Cortex of kidney (tissue), 1 donor: ENCODE data around the gene NOL7.

Source experiments
- DNase-seq: peaks from one replicate; lab custom pipeline; 2025; lab: John Stamatoyannopoulos, UW

Gene NOL7

DNA sequence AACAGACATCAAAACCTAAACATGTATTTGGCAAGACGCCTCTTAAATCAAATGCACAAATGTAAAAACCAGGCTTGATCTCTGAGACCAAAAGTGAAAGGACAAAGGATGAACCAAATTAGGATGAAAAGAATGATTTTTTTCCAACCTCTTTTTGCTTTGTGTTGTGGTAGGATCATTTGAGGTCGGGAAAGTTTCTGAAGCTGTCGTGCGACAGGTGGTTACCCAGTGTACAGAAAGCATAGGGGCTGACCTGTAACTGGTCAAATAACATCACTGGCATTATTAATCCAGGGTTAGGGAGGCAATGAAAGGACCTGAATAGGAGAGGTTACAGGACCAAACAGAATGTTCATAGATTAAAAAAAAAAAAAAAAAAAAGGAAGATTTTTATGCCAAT, 18.1 kb upstream of the NOL7 start:
- no peak for DNase-seq

- no peak for DNase-seq
These were observed 15.1 kb upstream of the NOL7 start for GRCh38 chr6:13600036-13600435.

DNA sequence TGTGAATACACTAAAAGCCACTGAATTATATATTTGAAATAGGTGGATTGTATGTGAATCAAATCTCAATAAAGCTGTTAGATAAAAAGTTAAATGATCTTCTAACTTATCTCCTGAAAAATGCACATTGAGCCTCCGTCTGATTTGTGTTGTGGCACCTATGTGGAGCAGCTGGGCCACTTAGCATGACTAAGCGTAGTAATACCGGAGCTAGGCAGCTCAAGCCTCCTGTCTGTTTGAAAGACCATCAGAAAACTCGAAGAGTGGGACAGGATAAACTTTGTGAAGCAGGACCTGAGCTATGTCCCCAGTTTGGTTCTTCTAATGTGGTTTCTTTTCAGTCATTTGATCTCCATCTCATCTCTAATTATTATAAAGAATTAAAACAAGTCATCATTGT, 11.0 kb upstream of the NOL7 start:
- no peak for DNase-seq

DNA sequence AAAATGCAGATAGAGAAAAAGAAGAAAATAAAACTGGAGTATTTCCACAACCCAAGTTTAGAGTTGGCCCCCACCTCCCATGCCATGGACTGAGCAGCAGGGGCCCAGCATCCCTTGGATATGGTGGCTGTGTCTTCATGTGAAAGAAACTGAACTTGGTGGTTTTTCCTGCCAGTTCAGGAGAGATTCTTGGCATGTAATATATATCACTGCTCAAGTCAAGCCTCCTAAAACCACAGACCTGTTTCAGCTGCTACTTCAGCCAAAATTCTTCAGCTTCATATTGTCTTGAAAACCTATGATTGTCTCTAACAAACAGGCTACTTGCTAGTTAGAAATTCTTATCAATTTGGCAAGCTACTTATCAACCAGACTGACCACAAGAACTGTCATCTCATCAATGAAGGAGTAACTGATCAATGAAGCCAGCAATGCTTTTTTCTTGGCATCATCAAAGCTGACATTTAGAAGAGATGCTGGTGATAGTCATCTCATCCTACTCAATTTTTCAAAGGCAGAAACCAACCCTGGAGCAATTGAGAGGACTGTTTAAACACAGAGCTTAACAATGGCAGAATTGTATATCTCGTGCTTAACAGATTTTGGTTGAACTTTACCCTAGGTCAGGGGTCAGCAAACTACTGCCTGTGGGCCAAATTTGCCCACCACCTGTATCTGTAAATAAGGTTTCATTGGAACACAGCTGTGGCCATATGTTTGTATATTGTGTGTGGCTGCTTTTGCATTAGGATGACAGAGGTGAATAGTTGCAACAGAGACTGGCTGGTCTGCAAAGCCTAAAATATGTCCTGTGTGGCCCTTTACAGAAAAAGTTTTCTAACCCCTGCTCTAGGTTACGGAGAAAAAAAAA, 10.4 kb upstream of the NOL7 start:
- DNase-seq: no peak

GRCh38 chr6:13605634-13606033, 9.5 kb upstream of the NOL7 start:
- DNase-seq: no peak

DNA sequence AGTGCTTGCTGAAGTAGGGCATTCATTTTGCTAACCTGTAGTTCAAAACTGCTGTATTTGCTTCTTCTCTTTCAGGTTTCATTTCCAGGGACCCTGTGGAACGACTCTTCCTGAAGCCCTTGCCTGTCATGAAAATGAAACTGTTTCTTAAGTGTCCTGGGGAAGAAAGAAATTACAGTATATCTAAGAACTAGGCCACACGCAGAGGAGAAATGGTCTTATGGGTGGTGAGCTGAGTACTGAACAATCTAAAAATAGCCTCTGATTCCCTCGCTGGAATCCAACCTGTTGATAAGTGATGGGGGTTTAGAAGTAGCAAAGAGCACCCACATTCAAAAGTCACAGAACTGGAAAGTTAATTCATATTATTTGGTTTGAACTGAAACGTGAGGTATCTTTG, 3.4 kb upstream of the NOL7 start:
- no peak for DNase-seq

GRCh38 chr6:13613029-13613594, 2.0 kb upstream of the NOL7 start:
- no peak for DNase-seq

DNA sequence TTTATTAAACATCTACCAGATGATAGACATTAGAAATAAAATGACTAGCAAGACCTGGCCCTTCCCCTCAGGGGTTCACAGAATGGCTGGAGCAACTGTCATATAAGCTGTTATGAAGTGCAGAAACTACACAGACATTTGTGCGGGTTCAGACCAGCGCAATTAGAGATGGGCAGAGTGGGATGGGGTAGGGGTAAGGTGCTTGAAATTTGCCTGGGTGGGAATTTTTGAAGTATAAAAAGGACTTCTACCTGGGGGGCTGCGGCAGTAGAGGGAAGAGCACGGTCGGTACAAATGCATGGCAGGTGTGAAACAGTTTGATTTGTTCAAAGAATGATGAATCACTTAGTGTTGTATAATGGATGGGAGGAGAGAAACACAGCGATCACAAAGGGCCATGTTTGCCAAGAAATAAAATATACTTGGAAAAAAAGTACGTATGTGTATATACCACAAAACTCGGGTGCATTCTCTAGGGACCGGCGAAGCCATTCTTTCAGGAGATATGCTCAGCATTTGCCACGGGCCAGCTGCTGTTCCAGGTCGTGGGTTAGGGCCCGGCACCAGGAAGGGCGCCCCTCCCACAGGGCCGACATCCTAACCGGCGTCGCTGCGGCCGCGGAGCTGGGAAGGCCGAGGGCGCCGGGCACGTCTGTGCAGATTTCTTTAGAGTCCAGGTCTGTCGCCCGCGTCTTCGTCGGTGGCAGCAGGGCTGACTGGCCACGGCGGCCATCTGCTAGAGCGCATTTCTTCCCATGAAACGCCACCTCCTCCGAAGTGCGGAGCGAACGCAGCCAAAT, 809 bp upstream of the NOL7 start:
- no peak for DNase-seq

DNA sequence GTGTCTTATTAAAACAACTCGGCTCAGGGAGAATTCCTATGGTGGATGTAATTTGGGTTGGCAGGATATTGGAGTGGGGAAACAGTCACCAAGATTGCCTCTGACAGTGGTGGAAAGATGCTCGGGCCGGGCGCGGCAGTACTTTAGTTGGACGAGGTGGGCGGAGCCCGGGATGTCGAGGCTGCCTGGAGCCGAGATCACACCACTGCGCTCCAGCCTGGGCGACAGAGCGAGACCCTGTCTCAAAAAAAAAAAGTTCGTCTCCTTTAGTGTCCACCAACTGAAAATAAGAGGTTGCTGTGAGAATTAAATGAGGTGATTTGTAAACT, 621 bp downstream of the NOL7 start:
- no peak for DNase-seq

DNA sequence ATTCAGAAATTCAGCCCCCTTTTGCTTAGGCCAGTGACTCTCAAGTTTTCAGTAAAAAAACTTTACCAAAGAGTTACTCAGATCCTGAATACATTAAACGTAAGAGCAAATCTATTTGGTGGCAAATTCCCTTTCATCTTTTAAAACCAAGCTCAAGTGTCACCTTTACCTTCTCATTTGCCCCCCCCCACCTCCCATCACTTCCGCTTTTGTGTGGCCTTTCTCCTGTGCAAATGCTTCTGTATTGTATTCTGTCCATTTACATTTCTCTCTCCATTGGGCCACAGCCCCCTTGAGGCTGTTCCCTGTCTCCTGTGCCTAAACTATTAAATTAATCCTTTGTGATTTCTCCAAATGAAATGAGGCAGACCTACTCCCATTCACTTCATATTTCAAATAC, 1.9 kb downstream of the NOL7 start:
- no peak for DNase-seq

DNA sequence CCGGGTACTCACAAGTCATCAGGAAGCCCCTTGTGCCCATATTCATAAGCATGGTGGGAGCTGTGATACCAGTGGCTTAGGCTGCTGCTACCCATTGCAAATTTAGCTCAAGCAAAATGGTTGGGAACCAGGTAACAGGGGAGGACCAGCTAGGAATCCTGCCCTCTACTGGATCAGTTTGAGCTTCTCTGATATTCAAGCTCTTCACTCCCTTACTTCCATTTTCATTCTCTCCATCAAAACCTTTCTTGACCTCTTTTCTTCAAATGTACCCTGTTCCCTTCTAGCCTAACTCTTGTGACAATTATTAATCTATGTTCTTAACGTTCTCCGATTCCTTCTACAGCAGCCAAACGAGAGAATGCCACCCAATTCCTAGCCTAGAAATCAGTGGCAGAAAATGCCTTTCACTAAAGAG, 9.7 kb downstream of the NOL7 start:
- DNase-seq: no peak

DNA sequence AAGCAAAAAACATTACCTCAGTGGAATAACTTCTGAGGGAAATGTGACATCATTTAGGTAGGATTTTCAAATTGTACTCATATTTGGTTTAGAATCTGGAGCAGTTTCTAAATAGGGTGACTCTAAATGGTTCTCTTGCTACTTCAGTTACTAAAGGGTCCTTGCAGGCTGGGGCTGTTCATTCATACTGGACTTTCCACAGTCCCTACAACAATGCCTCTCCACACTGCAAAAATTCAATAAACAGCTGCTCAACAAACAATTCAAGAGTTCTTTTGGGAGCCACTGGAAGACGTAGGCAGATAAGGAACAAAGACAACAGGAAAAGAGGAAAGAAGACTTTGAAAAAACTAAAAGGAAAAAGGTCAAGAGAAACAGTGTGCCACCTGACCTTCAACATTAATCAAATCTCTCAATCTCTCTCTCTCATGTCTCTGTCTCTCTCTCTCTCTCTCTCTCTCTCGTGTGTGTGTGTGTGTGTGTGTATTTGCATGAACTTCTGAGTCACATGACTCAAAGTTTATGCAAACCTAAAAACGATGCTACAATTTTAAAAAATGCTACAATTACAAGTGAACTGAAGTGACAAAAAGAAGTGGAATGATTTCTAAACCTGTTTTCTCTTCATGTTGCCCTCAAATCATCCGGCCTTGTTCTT, 14.5 kb downstream of the NOL7 start:
- DNase-seq: no peak

- no peak for DNase-seq
These were observed 15.4 kb downstream of the NOL7 start for GRCh38 chr6:13630499-13630898.

DNA sequence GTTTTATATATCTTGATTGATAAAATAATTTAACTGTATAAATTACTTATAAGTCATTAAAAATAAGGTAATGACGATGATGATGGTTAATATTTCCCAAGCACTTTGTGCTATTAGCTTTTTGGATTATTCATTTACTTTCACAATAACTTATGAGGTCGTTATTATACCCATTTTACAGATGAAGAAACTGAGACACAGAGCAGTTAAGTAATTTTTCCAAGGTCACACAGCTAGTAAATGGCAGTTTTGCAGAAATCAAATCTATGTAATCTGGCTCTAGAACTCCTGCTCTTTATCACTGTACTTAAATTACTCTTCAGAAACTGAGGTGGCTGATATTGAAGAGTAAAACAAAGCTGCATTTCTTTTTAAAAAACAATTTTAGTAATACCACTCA, 18.2 kb downstream of the NOL7 start:
- DNase-seq: no peak

DNA sequence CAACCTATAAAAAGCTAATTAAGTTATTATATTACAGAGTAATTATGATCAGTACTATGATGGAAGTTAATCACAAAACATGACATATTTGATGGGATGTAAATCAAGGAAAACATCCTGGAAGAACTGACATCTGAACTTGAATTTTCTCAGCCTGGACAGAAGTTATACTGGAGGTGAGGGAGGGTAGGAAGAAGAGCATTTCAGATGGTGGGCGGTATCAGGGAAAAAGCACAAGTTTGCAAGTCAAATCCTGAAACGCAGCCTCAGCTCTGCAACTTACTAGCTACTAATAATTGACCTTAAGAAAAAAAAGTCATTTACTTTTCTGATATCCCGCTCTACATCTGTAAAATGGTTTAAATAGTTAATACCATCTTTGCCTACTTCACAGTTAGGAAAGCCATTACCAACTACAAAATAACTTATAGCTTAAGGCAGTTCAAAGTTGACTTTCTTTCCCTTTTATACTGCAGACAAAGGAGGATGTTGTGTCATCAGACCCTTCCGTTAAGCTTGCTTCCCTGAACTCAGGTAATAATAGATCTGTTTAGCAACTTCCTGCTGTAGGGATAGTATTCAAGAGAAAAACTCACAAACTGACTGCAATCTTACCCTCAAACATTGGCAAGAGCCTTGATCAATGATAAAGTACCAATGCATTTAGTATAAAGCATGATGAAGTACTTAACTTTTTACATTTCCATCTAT, 21.0 kb downstream of the NOL7 start:
- no peak for DNase-seq

DNA sequence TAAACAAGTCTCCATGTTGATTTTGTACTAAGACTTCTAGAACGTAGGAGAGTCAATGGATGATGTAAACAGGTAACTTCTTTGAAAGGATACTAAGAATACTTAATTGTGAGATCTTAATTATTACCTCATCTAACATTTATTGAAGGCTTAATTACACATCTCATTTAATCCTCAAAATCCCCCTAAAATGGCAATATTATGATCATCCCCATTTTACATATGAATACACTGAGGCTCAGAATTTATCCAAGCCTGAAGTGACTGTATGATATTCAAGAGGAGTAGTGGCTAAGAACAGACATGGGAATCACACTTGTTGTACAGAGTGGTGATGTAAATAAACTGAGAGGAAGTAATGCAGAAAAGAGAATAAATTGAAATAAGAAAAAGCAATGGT, 22.9 kb downstream of the NOL7 start:
- no peak for DNase-seq

- no peak for DNase-seq
These were observed 23.5 kb downstream of the NOL7 start for GRCh38 chr6:13638626-13639025.

GRCh38 chr6:13641315-13641714, 26.2 kb downstream of the NOL7 start:
- no peak for DNase-seq

- no peak for DNase-seq
These were observed 28.0 kb downstream of the NOL7 start for GRCh38 chr6:13643125-13643524.

DNA sequence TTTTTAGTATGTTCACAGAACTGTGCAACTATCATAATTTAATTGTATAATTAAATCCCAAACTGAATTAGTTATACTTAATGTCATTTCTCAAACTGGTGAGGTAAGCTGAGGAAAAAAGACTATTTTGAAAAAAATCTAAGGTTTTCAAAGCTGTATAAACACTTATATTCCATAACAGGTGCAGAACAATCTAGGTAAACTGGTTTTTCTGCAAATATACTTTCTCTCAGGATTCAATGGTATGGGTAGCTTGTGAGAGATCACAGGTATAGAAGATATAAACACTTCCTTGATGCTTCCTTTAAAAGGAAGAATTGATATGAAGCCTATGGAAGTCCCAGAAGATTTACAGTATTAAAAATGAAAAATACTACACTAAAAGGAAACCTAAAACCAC, 33.7 kb downstream of the NOL7 start:
- DNase-seq: no peak

- DNase-seq: no peak
These were observed 34.3 kb downstream of the NOL7 start for GRCh38 chr6:13649393-13649792.

- DNase-seq: no peak
These were observed 38.2 kb downstream of the NOL7 start for GRCh38 chr6:13653296-13653695.
